GM18519 (cell line): Measurements from ENCODE around the gene DNAJC5G.
"Not testable (repeated sequence)": the region's sequence is repeated elsewhere in the genome, so short reads cannot be mapped to it uniquely, and the experiment has no call there.

Source experiments
- ATAC-seq: cut with Tn5 transposase; IDR thresholded peaks from one replicate; pipeline ENCODE4 v1.9.1; 2021; ENCODE audit warnings: mild to moderate bottlenecking, moderate library complexity; ENCODE audit not compliant: unreplicated experiment, low FRiP score

The DNAJC5G gene

GRCh38 chr2:27272537-27273522 is 2.4 kb upstream of the DNAJC5G start:
- ATAC-seq, result not testable (repeated sequence)

GRCh38 chr2:27278010-27278409 is 2.8 kb downstream of the DNAJC5G start:
- no peak for ATAC-seq

GRCh38 chr2:27280826-27281225 is 5.6 kb downstream of the DNAJC5G start:
- ATAC-seq, result no peak

- no peak for ATAC-seq
Observed at GRCh38 chr2:27281442-27281841, 6.2 kb downstream of the DNAJC5G start.

GRCh38 chr2:27281855-27282559 is 6.8 kb downstream of the DNAJC5G start, which contains the start of gene TRIM54:
TRIM54 (plus strand) TSS chr2:27282429; CDS start chr2:27282732, 303 bp downstream.
- no peak for ATAC-seq

- ATAC-seq, result no peak
Observed at GRCh38 chr2:27282892-27283291, 7.7 kb downstream of the DNAJC5G start.

- ATAC-seq, result no peak
Observed at GRCh38 chr2:27284996-27285395, 9.8 kb downstream of the DNAJC5G start.

- ATAC-seq, result no peak
Observed at GRCh38 chr2:27285481-27285880, 10.2 kb downstream of the DNAJC5G start.

GRCh38 chr2:27288610-27289009 is 13.4 kb downstream of the DNAJC5G start:
- ATAC-seq, result no peak

- no peak for ATAC-seq
Observed at GRCh38 chr2:27290549-27290948, 15.3 kb downstream of the DNAJC5G start.

GRCh38 chr2:27291865-27292264 is 16.6 kb downstream of the DNAJC5G start:
- ATAC-seq, result no peak

- no peak for ATAC-seq
Observed at GRCh38 chr2:27294928-27295327, 19.7 kb downstream of the DNAJC5G start.

- no peak for ATAC-seq
Observed at GRCh38 chr2:27296481-27296880, 21.2 kb downstream of the DNAJC5G start.

GRCh38 chr2:27297195-27297594 is 22.0 kb downstream of the DNAJC5G start:
- no peak for ATAC-seq

GRCh38 chr2:27298391-27299080 is 23.3 kb downstream of the DNAJC5G start:
- ATAC-seq, result no peak

- ATAC-seq, result not testable (repeated sequence)
Observed at GRCh38 chr2:27300606-27301005, 25.4 kb downstream of the DNAJC5G start.

- no peak for ATAC-seq
Observed at GRCh38 chr2:27303093-27304025, 28.1 kb downstream of the DNAJC5G start.

- ATAC-seq, result no peak
Observed at GRCh38 chr2:27304488-27305240, 29.4 kb downstream of the DNAJC5G start.

- no peak for ATAC-seq
Observed at GRCh38 chr2:27305516-27305915, 30.3 kb downstream of the DNAJC5G start.
